Hepatocyte (in vitro differentiated cells): ENCODE results near the gene TMEM184B. TPM values are rescaled to one million over a fixed set of nuclear protein-coding genes. Genes with fewer than 3 reads are reported as not detected.
A peak's percentile ranks its signal among the peaks of the same experiment; 100 is the strongest.

Source experiments
- DNase-seq: peaks from one replicate; pipeline ENCODE4 v3.0.0-alpha.2; 2016; ENCODE audit warnings: low spot score
- H2AFZ ChIP-seq: fragments of 200-600 bp; sonication (generic); 2 replicates; pipeline ENCODE4 v1.6.0; 2016; ENCODE audit warnings: antibody characterized with exemption, mild to moderate bottlenecking
- H3K27ac ChIP-seq: fragments of 200-600 bp; sonication (generic); 2 replicates; pipeline ENCODE4 v1.5.1; 2016; ENCODE audit warnings: mild to moderate bottlenecking
- H3K27me3 ChIP-seq: fragments of 200-600 bp; sonication (generic); 2 replicates; pipeline ENCODE4 v1.6.1; 2016
- H3K36me3 ChIP-seq: fragments of 200-600 bp; sonication (generic); replicated peaks from 2 replicates; pipeline ENCODE4 v1.5.1; 2016; ENCODE audit warnings: low read depth; ENCODE audit not compliant: insufficient read depth
- H3K4me1 ChIP-seq: fragments of 200-600 bp; sonication (generic); 2 replicates; pipeline ENCODE4 v1.5.1; 2016; ENCODE audit warnings: mild to moderate bottlenecking, moderate library complexity; ENCODE audit not compliant: insufficient read depth
- H3K4me2 ChIP-seq: fragments of 200-600 bp; sonication (generic); 2 replicates; pipeline ENCODE4 v1.6.0; 2016
- H3K4me3 ChIP-seq: fragments of 200-600 bp; sonication (generic); 2 replicates; pipeline ENCODE4 v1.5.1; 2016; ENCODE audit warnings: mild to moderate bottlenecking
- H3K79me2 ChIP-seq: fragments of 200-600 bp; sonication (generic); 2 replicates; pipeline ENCODE4 v1.6.0; 2017; ENCODE audit warnings: mild to moderate bottlenecking
- H3K9me2 ChIP-seq: fragments of 200-600 bp; sonication (generic); replicated peaks from 2 replicates; pipeline ENCODE4 v1.6.0; 2017; ENCODE audit warnings: mild to moderate bottlenecking; ENCODE audit not compliant: insufficient read depth
- H3K9me3 ChIP-seq: fragments of 200-600 bp; sonication (generic); 2 replicates; pipeline ENCODE4 v1.5.1; 2016; ENCODE audit warnings: low read depth, mild to moderate bottlenecking
- H4K20me1 ChIP-seq: fragments of 200-600 bp; sonication (generic); 2 replicates; pipeline ENCODE4 v1.6.0; 2016; ENCODE audit warnings: mild to moderate bottlenecking; ENCODE audit not compliant: insufficient read depth, poor library complexity, severe bottlenecking
- EZH2 ChIP-seq: fragments of 200-600 bp; sonication (generic); IDR thresholded peaks from 2 replicates; pipeline ENCODE4 v1.6.1; 2016; ENCODE audit warnings: antibody characterized with exemption, mild to moderate bottlenecking, borderline replicate concordance
- EZH2phosphoT487 ChIP-seq: fragments of 200-600 bp; sonication (generic); IDR thresholded peaks from one replicate; pipeline ENCODE4 v1.6.1; 2018; ENCODE audit warnings: antibody characterized with exemption, mild to moderate bottlenecking, low read depth, moderate library complexity; ENCODE audit not compliant: unreplicated experiment, severe bottlenecking
- WGBS: methylation state at CpG from one replicate; pipeline ENCODE4 v1.1.6; 2016; ENCODE audit warnings: low lambda C conversion rate; ENCODE audit errors: missing lambda C conversion rate; 5-methylcytosine and 5-hydroxymethylcytosine counted together
- polyA plus RNA-seq: library from polyadenylated mRNA; unstranded; fragments of >200 nt; fragmentation: Nextera tagmentation; extraction: Ambion mirVana; gene quantifications from 2 replicates; pipeline ENCODE4 v1.2.1, GENCODE V29; 2016
- total RNA-seq: library from RNA; depleted of rRNA; stranded (reverse); fragments of >200 nt; gene quantifications from 2 replicates; pipeline ENCODE4 v1.2.3, GENCODE V29; 2014
- TF ChIP-seq, protein P1 (sequence below): fragments of 200-600 bp; sonication (generic); IDR thresholded peaks from 2 replicates; pipeline ENCODE4 v1.5.1; 2016; ENCODE audit warnings: antibody characterized with exemption, mild to moderate bottlenecking; ENCODE audit not compliant: poor library complexity

The TMEM184B gene
- total and polyA plus RNA-seq, 2 experiments from 2014 or later = 58.2 to 102 TPM

DNA sequence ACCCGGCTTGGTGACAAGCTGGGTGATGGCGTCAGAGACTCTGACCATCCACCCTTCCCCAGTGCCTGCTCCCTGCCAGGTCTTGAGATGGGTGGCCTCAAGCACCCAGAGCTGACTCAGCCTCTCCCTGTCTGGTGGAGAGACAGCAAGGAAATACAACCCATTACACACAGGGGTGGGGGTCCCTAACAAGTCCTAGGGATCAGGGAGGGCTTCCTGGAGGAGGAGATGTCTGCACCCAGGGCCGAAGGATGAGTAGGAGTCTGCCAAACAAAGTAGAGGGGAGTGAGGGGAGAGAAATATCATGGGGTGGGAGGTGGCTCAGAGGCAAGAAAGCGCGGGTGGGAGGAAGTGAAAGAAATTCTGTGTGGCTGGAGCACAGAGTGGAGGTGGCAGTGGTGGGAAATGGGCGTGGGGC, 64.2 kb downstream of the TMEM184B start:
- Histone ChIP-seq H3K27me3 (no peaks in the 10 kb centered on the region), H3K9me2 (no peaks in the 10 kb centered on the region), H3K27ac (no peak overlapping the region), H3K79me2 (peaks cover 63% of the 10 kb centered on the region), H3K4me3 (no peak overlapping the region), H2AFZ (no peak overlapping the region), H3K4me1 (no peaks in the 10 kb centered on the region), H3K9me3 (no peaks in the 10 kb centered on the region), H3K36me3 (no peaks in the 10 kb centered on the region), H4K20me1 (peaks cover 53% of the 10 kb centered on the region), H3K4me2 (no peak overlapping the region)
- 83% methylated on average over 6 of the region's 6 CpGs for WGBS
- TF ChIP-seq EZH2 (no peak), EZH2phosphoT487 (no peak)
- TF ChIP-seq, protein P1, sequence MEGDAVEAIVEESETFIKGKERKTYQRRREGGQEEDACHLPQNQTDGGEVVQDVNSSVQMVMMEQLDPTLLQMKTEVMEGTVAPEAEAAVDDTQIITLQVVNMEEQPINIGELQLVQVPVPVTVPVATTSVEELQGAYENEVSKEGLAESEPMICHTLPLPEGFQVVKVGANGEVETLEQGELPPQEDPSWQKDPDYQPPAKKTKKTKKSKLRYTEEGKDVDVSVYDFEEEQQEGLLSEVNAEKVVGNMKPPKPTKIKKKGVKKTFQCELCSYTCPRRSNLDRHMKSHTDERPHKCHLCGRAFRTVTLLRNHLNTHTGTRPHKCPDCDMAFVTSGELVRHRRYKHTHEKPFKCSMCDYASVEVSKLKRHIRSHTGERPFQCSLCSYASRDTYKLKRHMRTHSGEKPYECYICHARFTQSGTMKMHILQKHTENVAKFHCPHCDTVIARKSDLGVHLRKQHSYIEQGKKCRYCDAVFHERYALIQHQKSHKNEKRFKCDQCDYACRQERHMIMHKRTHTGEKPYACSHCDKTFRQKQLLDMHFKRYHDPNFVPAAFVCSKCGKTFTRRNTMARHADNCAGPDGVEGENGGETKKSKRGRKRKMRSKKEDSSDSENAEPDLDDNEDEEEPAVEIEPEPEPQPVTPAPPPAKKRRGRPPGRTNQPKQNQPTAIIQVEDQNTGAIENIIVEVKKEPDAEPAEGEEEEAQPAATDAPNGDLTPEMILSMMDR = no peak
- no peak for DNase-seq

DNA sequence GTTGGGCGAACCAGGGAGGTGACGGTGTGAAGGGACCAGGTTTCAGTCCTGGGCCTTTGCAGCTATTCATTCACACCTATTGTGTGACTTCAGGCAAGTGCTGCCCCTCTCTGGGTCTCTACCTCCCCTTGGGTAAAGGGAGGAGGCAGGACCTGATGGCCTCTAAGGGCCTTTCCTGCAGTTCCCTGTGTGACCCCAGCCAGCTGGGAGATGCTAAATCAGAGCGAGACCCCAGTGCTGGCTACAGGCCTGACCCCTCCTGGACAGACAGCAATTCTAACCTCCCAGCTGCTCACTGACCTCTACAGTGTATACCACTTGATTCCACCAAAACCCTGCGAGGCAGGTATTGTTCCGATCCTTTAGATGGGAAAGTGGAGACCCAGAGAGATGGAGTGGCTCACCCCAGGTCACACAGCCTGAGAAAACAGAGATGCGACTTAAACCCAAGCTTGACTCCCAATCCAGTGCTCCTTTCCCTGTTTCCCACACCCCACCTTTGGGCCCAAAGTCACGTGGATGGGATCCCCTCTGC, 64.8 kb downstream of the TMEM184B start:
- no peak for DNase-seq
- Histone ChIP-seq H4K20me1 (peaks cover 56% of the 10 kb centered on the region), H3K36me3 (no peaks in the 10 kb centered on the region), H3K9me3 (no peaks in the 10 kb centered on the region), H3K4me1 (no peaks in the 10 kb centered on the region), H3K27me3 (no peaks in the 10 kb centered on the region), H3K4me2 (no peak overlapping the region), H3K27ac (no peak overlapping the region), H2AFZ (no peak overlapping the region), H3K79me2 (peaks cover 67% of the 10 kb centered on the region), H3K4me3 (no peak overlapping the region), H3K9me2 (no peaks in the 10 kb centered on the region)
- WGBS = 95% methylated on average over 7 of the region's 7 CpGs
- TF ChIP-seq EZH2 = no peak
- no peak for TF ChIP-seq EZH2phosphoT487
- TF ChIP-seq, protein P1 = no peak

GRCh38 chr22:38205261-38206128, 67.3 kb downstream of the TMEM184B start:
- peak overlapping the region; percentile 44 for H3K27ac ChIP-seq
- 87% methylated on average over 15 of the region's 15 CpGs for WGBS
- no peaks in the 10 kb centered on the region for H3K9me3 ChIP-seq
- H3K36me3 ChIP-seq = no peaks in the 10 kb centered on the region
- no peaks in the 10 kb centered on the region for H3K9me2 ChIP-seq
- H3K4me3 ChIP-seq = no peak overlapping the region
- peak overlapping the region; percentile 44 for H3K4me2 ChIP-seq
- H3K4me1 ChIP-seq = no peaks in the 10 kb centered on the region
- H3K79me2 ChIP-seq = peaks cover 66% of the 10 kb centered on the region
- H2AFZ ChIP-seq = no peak overlapping the region
- H4K20me1 ChIP-seq = peaks cover 48% of the 10 kb centered on the region
- DNase-seq = peak; percentile 64
- TF ChIP-seq EZH2phosphoT487 (no peak), EZH2 (no peak)
- TF ChIP-seq, protein P1 = no peak
- no peaks in the 10 kb centered on the region for H3K27me3 ChIP-seq
